Stimulated activated CD8-positive, alpha-beta memory T cell treated with anti-CD3 and anti-CD28 coated beads, Interleukin-15, amount 100 ng/mL, for 48 hours (primary cell): ENCODE data around the gene SECTM1.
"Not testable (repeated sequence)": the region's sequence is repeated elsewhere in the genome, so short reads cannot be mapped to it uniquely, and the experiment has no call there.

Experiments
- DNase-seq, 2 donors: peaks; one replicate each; pipeline ENCODE4 v3.0.0-alpha.2; 2020; ENCODE audit warnings: low read depth in 2 of 2

Gene SECTM1

GRCh38 chr17:82369211-82369610 is 35.6 kb upstream of the SECTM1 start:
- no peak for DNase-seq

- DNase-seq = no peak
Measured at GRCh38 chr17:82367724-82368524, 34.4 kb upstream of the SECTM1 start.

GRCh38 chr17:82366749-82367148 is 33.2 kb upstream of the SECTM1 start:
- DNase-seq = no peak

- DNase-seq = no peak
Measured at GRCh38 chr17:82365606-82366295, 32.2 kb upstream of the SECTM1 start.

- DNase-seq = no peak
Measured at GRCh38 chr17:82361885-82362633, 28.5 kb upstream of the SECTM1 start.

- DNase-seq = not testable (repeated sequence)
Measured at GRCh38 chr17:82359451-82360074, 26.0 kb upstream of the SECTM1 start.

- DNase-seq = no peak
Measured at GRCh38 chr17:82358465-82359350, 25.1 kb upstream of the SECTM1 start, which contains the start of gene TEX19. Gene TEX19, plus strand, starts transcription at chr17:82359247. Its CDS starts 2,904 bp downstream, at chr17:82362151.

- DNase-seq = no peak
Measured at GRCh38 chr17:82357394-82357793, 23.8 kb upstream of the SECTM1 start.

GRCh38 chr17:82356845-82357355 is 23.3 kb upstream of the SECTM1 start:
- DNase-seq = no peak

GRCh38 chr17:82355770-82356427 is 22.3 kb upstream of the SECTM1 start:
- no peak for DNase-seq

- DNase-seq = no peak
Measured at GRCh38 chr17:82354804-82355308, 21.3 kb upstream of the SECTM1 start.

- no peak for DNase-seq
Measured at GRCh38 chr17:82353484-82353883, 19.9 kb upstream of the SECTM1 start.

- peak; percentile 59 to 66 for DNase-seq
Measured at GRCh38 chr17:82351713-82352488, 18.3 kb upstream of the SECTM1 start.

GRCh38 chr17:82351254-82351712 is 17.7 kb upstream of the SECTM1 start:
- DNase-seq = no peak

- no peak for DNase-seq
Measured at GRCh38 chr17:82350182-82351030, 16.8 kb upstream of the SECTM1 start.

GRCh38 chr17:82349287-82349701 is 15.7 kb upstream of the SECTM1 start:
- no peak for DNase-seq

- DNase-seq = no peak
Measured at GRCh38 chr17:82348866-82349265, 15.3 kb upstream of the SECTM1 start.

- DNase-seq = no peak
Measured at GRCh38 chr17:82348434-82348833, 14.9 kb upstream of the SECTM1 start.
